Stomach (tissue), 4 donors: ENCODE data around the gene EDARADD.

Experiments
- CTCF ChIP-seq, 7 experiments: fragments of 450-650 bp in 4 of 7; fragments of 200-600 bp in 3 of 7; sonication (generic) in 3 of 7; IDR thresholded peaks; one replicate each; pipeline ENCODE4 v1.5.1; 2016 to 2019; ENCODE audit warnings: antibody characterized with exemption in 7 of 7, control low read depth in 2 of 7, mild to moderate bottlenecking in 1 of 7
- POLR2A ChIP-seq, 4 donors: fragments of 450-650 bp; IDR thresholded peaks; one replicate each; pipeline ENCODE4 v1.6.1; 2016; ENCODE audit warnings: antibody characterized with exemption in 4 of 4, control low read depth in 2 of 4, mild to moderate bottlenecking in 1 of 4, moderate library complexity in 1 of 4
- POLR2AphosphoS5 ChIP-seq, 3 donors: sonication (generic); formaldehyde crosslinking; IDR thresholded peaks; one replicate each; pipeline ENCODE4 v1.6.1; 2016; ENCODE audit warnings: antibody characterized with exemption in 3 of 3

- TF ChIP-seq POLR2A (IDR thresholded peaks at IDR 0.05), result no peak
- TF ChIP-seq CTCF (IDR thresholded peaks at IDR 0.05), result no peak
- no peak for TF ChIP-seq POLR2AphosphoS5 (IDR thresholded peaks at IDR 0.05)
Measured at GRCh38 chr1:236476019-236476418, 81.9 kb downstream of the EDARADD start.
